Measurements from ENCODE around the gene SAMD8. TPM values are rescaled to one million over a fixed set of nuclear protein-coding genes. Genes with fewer than 3 reads are reported as not detected.

SAMD8 gene
- total RNA-seq, 2 donors from 2014 or later = 8.9 to 21.5 TPM

GRCh38 chr10:75228834-75229233, 117.4 kb downstream of the SAMD8 start:
- no peak overlapping the region for H3K9ac ChIP-seq (ENCODE audit: low read depth in 2 of 2, low read length in 2 of 2)
- H3K27ac ChIP-seq = no peak overlapping the region
- no peaks in the 10 kb centered on the region for H3K27me3 ChIP-seq
- no peak for TF ChIP-seq CTCF (IDR thresholded peaks at IDR 0.05)
- H3K4me3 ChIP-seq = no peak overlapping the region
- H3K4me1 ChIP-seq = peaks cover 9% of the 10 kb centered on the region
- intact Hi-C loops (cut with DNase I) = no loop called here
- no peaks in the 10 kb centered on the region for H3K9me3 ChIP-seq
- DNase-seq = no peak
- H3K36me3 ChIP-seq = peaks cover 5% of the 10 kb centered on the region

GRCh38 chr10:75229971-75230370, 118.5 kb downstream of the SAMD8 start:
- no peak for DNase-seq
- intact Hi-C loops (cut with DNase I) = loop anchor here (2.0 to 10.0 kb wide), 3 partner anchors 41 to 985 kb away; a partner anchor contains a TSS
- Histone ChIP-seq H3K4me3 (no peak overlapping the region), H3K4me1 (peaks cover 9% of the 10 kb centered on the region), H3K27me3 (no peaks in the 10 kb centered on the region), H3K9ac (ENCODE audit: low read depth in 2 of 2, low read length in 2 of 2) (no peak overlapping the region), H3K36me3 (peaks cover 5% of the 10 kb centered on the region), H3K9me3 (no peaks in the 10 kb centered on the region), H3K27ac (peak overlapping the region; percentile 11)
- no peak for TF ChIP-seq CTCF (IDR thresholded peaks at IDR 0.05)

GRCh38 chr10:75230600-75231038, 119.2 kb downstream of the SAMD8 start:
- H3K9me3 ChIP-seq = no peaks in the 10 kb centered on the region
- DNase-seq = peak; percentile 94
- intact Hi-C loops (cut with DNase I) = loop anchor here (2.0 to 10.0 kb wide), 3 partner anchors 42 to 986 kb away; a partner anchor contains a TSS
- H3K4me1 ChIP-seq = peaks cover 5% of the 10 kb centered on the region
- H3K4me3 ChIP-seq = no peak overlapping the region
- H3K36me3 ChIP-seq = peaks cover 5% of the 10 kb centered on the region
- H3K9ac ChIP-seq (ENCODE audit: low read depth in 2 of 2, low read length in 2 of 2) = no peak overlapping the region
- peak overlapping the region; percentile 11 for H3K27ac ChIP-seq
- no peaks in the 10 kb centered on the region for H3K27me3 ChIP-seq
- TF ChIP-seq CTCF (IDR thresholded peaks at IDR 0.05) = peak; percentile 88

Other genes starting within 250 kb of the SAMD8 start
- 100 to 1,000 TPM; 314 to 430 TPM for gene VDAC2, start 99.1 kb downstream of the SAMD8 start, total RNA-seq
- gene COMTD1, start 124.3 kb downstream of the SAMD8 start, total RNA-seq = 100 to 1,000 TPM in 1 of 2 donors, 10 to 100 TPM in 1; 62.6 to 117 TPM

All from colonic mucosa (tissue), 4 donors.